Limb (tissue), 2 donors: ENCODE results near the gene HOXB9.

ENCODE experiments used
- DNase-seq, 2 donors: peaks; one replicate each; pipeline ENCODE4 v3.0.0-alpha.2; 2016; ENCODE audit errors: extremely low spot score in 2 of 2

The HOXB9 gene

DNA sequence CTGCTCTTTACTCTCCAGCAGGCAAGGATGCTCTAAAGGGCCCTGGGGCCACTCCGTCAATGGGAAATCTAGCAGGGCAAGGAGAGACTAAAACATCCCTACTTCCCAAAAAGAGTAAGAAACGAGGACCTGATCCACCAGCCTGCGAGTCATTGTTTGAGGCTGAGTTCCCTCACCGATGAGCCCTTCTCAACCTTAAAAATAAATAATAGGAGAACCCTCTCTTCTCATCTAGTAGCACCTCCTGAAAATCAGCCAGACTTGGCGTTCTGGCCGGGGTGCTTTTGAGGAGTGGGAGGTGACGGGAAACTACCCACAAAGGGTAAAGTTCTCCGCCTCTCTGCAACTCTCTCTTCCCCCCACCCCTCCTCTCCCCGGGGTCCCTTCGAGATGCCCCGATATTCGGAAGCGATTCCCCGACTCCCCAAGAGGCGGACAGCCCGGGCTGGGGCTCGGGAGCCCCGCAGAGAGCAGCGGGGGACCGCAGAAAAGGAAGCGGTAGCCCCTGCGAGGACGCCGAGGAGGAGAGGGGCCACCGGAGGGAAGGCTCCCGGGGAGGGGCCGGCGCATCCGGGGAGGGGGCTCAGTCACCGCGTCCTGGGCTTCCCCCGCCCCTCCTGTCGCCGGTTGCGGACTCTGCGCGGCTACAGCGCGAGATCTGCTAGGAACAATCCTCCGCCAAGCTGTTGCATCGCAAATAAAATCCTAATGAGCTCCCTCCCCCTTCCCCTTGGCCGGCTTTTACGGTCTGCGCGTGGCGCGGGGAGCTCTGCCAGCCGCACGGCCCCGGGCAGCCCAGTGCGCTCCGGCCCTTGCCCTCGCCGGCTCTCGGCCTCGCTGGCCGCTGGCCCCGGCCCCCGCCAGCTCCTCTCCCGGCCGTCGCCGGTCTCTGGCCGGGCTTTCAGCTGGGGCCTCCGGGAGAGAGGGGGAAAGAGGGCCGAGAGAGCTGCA is 1.3 kb downstream of the HOXB9 start:
- peak in 1 of 2 donors; percentile 70 for DNase-seq

- no peak for DNase-seq
These were observed 2.0 kb downstream of the HOXB9 start for GRCh38 chr17:48624118-48624517.

GRCh38 chr17:48623583-48623982 is 2.6 kb downstream of the HOXB9 start:
- peak in 1 of 2 donors; percentile 49 for DNase-seq

DNA sequence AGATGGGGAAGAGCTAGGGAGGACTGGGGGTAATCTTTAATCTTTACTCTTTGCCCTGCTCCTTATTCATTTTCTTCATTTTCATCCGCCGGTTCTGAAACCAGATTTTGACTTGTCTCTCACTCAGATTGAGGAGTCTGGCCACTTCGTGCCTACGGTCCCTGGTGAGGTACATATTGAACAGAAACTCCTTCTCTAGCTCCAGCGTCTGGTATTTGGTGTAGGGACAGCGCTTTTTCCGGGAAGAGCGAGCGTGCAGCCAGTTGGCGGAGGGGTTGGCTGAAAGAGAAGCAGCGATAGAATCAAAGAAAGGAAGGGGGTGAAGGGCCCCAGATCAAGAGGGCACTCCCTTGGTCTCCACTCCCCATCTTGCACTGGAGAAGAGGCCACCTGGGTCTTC is 3.3 kb downstream of the HOXB9 start:
- DNase-seq = no peak

DNA sequence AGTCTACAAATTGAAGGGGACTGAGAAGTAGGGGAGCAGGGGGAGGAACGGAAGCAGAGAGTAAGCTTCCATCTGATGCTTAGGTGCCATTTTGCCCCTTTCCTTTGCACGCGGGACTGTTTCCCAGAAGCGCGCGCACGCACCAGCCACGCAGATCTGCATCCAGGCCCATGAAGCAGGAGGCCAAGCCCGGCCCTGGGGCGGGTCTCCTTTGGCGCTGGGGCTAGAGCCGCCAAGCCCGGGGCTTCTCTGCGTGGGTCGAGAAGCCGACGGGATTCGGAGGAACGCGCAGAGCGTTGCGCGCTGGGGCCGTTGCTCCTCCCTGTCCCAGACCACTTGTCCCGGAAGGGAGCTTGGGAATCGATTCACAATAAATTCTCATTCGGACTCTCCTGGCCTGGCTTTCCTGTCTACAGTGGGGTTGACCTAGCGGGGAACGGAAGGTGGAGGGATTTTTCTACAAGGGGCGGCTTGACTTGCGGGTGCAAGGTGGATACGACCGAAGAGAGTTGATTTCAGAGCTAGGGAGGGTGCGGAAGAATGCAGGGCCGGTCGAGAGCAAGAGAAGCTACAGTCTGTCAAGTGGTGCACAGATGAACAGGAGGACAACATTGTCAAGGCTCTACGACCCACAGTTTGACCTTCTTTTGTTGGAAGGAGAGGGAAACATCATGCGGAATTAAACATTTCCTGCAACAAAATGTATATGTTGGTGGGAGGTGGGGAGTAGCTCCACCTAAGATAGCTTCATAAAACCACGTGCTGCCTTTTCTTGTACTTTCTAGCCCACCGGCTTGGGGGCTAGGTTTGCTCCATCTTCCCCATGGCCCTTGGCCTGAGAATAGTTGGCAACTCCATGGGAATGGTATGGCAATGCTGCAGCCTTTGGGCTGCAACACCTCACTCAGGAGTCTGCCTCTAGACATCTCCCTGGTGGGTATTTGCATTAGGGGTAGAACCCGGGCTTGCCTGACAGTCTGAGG is 4.5 kb downstream of the HOXB9 start:
- peak in 1 of 2 donors; percentile 57 for DNase-seq

DNA sequence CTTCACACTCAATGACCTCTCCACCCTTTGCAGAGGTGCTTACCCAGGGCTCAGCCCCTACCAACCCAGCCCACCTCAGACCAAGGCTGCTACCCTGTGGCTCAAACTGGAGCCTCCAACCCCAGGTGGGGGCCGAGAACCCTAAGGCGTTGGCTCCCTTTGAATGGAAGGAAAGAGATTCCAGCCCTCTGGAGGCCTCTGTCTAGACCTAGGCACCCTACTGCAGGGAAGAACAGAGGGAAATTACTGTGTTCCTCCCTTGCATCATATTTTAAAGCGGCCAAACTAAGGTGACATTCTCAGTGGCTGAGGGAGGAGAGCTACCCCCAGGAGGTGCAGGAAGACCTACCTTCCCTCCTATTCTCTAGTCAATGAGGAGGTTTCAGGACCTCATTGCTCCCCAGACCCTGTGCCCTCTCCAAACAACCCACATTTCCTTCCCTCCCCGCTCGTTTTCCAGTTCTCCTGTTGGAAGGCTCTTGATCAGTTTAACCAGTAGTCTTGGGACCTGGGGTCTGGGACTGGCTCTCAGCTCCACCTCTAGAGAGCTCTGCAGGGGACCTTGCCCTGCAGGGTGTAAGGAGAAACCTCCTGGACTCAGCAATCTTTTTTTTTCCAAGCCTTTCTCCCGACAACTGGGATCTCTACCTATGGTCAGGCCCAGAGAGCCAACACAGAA is 5.6 kb downstream of the HOXB9 start:
- DNase-seq = peak in 1 of 2 donors; percentile 54

GRCh38 chr17:48619826-48620449 is 6.2 kb downstream of the HOXB9 start:
- DNase-seq = peak in 1 of 2 donors; percentile 68

DNA sequence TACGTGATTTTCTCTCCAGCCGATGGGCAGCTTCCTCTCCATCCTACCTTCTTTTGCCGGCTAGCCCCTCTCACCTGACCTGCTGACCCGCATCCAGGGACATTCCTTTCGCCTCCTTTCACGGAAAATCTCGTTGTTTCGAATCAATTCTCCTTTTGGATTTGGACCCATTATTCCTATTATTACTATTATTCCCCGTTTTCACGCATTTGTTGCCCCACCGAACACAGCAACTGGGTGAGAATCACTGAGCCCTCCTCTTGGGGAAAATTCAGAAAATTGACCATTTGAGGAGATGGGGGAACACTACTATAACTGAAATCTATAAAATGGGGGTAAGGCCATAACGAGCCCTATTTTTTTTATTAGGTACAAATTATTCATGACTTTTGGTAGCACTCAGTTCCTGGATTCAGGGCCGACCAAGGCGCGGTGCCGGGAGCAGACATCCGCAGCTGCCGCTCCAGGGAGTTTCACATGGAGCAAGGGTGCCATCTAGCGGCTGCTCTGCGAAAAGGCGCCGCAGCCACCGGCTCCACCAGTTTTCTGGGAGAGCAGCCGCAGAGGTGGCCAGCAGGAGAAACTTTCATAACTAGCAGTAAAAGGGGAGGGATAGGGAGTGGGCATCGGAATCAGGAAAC is 7.8 kb downstream of the HOXB9 start:
- peak; percentile 88 to 96 for DNase-seq

GRCh38 chr17:48617471-48618255 is 8.5 kb downstream of the HOXB9 start:
- DNase-seq = no peak

DNA sequence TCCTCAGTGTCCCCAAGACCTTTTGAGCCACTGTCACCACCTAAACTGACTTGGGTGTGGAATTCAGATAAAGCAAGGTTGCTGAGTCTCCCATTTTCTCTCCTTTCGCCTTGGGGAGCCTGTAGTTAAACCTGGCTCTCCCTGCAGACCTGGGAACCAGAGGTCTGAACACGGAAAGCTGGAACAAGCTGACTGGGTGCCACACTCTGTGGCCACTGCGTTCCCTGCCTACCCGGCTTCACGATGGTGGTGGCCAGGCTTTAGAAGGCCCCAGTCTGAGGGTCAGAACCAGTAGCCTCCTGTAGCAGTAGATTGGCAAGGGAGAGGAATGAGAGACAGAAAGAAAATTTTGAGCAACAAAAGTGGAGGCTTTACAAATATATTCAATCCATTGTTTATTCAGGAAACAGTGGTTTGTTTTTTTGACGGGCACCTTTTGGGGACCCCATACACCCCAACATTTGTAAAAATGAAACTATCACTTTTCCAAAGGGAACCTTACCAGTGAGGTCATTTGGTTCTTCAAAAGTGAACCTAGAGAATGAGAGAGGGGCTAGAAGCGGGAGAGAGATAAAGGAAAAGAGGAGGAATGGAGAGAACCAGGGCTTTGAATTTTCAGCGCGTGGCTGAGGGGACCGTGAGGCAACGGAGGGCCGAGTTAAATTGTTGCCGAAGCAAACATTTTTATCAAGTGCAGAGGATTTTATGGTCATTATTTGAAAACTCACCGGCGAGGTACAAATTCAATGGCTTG is 9.3 kb downstream of the HOXB9 start:
- DNase-seq = no peak

DNA sequence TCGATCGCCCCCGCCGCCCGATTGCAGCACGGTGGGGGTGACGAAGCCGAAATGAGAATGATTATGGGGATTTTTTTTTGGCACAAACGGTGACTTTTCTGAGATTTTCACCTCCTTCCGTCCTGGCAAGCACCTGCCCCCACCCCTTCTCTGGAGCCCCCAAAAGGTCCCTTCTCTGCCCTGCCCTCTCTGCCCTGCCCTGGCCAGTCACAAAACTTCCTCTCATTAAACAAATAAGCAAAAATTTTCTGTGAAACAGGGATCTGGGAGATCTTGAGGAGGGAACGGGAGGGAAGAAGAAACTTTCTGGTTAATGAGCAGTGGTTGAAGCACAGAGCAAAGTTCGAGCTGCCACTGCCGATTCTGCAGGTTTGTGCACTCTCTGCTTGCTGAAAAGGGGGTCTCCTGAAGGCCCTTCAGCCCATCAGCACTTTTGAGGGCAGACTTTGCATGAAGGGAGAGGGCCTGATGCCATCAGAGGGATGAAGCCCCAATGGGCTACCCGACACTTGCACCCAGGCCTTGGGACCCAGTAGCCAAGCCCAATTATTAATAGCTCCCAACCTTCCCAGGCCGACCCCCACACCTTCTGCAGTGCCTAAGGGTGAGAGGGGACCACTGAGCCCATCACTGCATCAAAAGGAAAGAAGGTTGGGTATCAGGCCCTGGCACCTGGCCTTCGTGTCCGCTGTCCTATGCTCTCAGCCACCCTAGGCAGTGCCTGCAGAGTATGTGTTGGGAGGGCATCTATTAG is 10.0 kb downstream of the HOXB9 start:
- DNase-seq = no peak

- DNase-seq = peak in 1 of 2 donors; percentile 70
These were observed 10.9 kb downstream of the HOXB9 start, which contains the start of gene HOXB8 for GRCh38 chr17:48615047-48615962. Gene HOXB8, minus strand, starts transcription at chr17:48615292. Its CDS starts 588 bp downstream, at chr17:48614704.

- no peak for DNase-seq
These were observed 12.1 kb downstream of the HOXB9 start for GRCh38 chr17:48613862-48614694.

GRCh38 chr17:48612854-48613691 is 13.1 kb downstream of the HOXB9 start:
- DNase-seq = no peak

- DNase-seq = no peak
These were observed 13.7 kb downstream of the HOXB9 start for GRCh38 chr17:48612456-48612853.
